GM12873 (cell line): ENCODE data around the gene EPHA7.

Source experiments
- TF ChIP-seq, protein P1 (sequence below): IDR thresholded peaks from 2 replicates; pipeline ENCODE4 v1.5.1; 2012; ENCODE audit warnings: low read depth, mild to moderate bottlenecking, moderate library complexity, low read length, control low read depth; ENCODE audit not compliant: insufficient read depth; ENCODE audit errors: missing control alignments

EPHA7 gene

DNA sequence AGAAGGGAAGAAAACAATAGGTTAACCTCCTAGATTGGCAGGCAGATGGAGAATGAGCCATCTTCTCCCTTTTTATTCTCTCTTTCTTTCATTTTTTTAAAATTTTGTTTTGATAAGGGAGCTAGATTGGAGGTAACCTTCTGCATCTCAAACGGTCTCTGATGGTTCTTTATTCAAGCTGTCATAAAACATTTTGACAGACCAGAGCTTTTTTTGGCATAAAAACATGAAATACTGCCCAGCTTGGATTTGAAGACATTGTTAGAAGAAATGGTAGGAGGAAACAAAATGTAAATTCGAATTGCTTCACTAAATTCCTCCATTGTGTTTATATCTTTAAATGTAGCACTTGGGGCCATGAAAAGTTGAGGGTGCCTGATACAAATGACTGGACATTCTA lies 158.5 kb downstream of the EPHA7 start:
- TF ChIP-seq, protein P1, sequence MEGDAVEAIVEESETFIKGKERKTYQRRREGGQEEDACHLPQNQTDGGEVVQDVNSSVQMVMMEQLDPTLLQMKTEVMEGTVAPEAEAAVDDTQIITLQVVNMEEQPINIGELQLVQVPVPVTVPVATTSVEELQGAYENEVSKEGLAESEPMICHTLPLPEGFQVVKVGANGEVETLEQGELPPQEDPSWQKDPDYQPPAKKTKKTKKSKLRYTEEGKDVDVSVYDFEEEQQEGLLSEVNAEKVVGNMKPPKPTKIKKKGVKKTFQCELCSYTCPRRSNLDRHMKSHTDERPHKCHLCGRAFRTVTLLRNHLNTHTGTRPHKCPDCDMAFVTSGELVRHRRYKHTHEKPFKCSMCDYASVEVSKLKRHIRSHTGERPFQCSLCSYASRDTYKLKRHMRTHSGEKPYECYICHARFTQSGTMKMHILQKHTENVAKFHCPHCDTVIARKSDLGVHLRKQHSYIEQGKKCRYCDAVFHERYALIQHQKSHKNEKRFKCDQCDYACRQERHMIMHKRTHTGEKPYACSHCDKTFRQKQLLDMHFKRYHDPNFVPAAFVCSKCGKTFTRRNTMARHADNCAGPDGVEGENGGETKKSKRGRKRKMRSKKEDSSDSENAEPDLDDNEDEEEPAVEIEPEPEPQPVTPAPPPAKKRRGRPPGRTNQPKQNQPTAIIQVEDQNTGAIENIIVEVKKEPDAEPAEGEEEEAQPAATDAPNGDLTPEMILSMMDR = no peak

DNA sequence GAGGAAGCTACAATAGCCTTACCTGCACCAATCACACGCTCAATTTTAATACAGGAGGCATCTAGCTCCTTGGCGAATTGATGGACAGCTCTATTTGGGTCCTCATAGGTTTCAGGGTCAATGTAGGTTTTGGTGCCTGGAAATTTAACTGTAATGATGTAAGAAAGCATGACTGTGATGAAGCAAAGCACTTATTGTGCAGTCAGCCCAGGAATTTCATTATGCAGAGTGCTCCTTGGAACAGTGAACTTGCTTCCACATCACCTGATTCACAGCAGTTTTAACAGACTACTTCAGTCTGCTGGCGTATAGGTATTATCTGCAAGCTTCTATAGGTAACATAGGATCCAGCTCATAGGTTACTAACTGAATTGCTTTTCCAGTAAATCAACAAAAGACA lies 160.0 kb downstream of the EPHA7 start:
- TF ChIP-seq, protein P1 = no peak

DNA sequence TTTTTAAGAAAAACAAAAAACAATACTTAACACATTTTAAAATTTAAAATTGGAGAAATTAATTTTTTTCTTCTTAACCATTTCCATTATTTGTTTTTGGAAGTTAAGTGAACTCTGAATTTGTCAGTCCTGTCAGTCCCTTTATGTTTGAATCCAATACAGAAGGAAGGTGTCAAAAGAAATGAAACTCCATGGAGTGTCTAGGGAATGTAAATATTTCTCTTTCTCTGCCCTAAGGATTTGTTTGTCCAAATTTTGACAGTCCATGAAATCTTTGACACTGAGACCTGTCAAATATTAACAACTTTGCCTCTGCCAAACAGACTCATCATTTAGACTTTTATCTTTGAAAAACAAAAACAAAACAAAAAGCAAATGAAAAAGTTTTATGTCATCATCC lies 166.4 kb downstream of the EPHA7 start:
- TF ChIP-seq, protein P1 = no peak

DNA sequence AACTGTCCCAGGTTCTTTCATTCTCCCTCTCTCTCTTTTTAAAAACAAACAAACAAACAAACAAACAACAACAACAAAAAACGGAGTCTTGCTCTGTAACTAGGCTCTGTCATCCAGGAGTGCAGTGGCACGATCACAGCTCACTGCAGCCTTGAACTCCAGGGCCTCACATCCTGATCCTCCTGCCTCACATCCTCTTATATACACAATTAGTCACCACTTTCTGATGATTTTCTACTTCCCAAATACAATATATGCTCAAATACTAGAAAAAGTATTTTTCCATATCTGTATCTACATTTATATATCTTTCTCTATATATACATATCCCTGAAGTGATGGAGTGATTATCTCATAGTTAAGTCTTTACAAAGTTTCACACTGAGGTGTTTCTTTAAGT lies 170.7 kb downstream of the EPHA7 start:
- TF ChIP-seq, protein P1 = no peak

DNA sequence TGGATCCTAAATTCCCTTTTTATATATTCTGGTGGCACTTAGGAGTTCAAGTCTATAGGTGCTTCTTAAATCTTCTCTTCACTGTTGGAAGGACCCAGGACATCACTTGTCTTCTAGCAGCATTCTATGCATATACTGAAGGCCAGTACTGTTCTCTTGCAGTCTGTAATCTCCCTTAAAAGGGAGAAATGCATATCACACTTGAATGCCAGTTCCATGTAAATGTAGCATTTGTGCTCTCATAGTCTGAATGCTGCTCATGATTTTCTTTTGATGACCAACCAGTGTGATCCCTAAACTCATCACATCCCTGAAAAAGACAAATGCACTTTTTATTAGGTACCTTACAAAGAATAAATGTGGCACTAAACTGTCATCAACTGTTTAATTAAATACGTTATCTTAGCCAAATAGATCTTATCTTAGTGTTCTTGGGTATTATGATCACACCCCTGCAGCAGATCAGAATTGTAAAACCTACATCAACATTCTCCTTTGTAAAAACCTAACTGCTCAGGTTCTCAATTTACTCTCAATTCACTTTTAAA lies 176.1 kb downstream of the EPHA7 start:
- TF ChIP-seq, protein P1 = no peak

DNA sequence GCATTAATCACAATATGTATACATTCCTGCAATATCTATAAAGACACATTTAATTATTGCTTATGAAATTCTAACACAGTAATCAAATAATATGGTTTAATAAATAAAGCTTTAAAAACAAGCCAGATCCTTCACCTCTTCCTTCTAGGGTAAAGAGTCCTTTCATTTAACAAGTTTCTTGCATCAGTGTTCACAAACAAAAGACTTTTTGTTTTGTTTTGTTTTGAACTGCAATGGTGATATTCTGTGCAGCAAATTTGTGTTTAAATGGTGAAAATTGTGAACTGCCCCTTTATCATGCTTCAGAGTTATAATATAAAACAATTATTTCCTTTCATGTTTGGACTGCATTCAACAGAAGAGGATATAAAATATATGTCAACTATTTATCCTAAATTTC lies 177.3 kb downstream of the EPHA7 start:
- TF ChIP-seq, protein P1 = no peak

DNA sequence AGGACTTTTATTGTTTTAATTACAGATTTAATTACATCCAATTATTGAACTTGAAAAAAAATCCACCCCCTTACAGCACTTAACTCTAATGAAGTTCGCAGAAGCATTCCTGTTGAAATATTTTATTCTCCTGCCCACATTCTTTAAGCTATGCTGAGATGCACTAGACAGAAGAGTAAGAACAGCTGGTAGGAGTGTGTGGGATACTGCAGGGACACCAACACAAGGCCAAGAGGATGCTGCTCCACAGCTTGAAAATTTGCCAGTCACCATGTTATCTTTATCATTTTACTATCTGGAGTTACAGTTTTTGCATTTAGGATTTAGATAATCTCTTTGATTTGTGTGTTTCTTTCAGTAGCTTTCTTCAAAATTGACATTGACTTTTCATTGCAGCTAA lies 180.7 kb downstream of the EPHA7 start:
- TF ChIP-seq, protein P1 = no peak
